Measurements from ENCODE around the gene S100A7A. TPM values are rescaled to one million over a fixed set of nuclear protein-coding genes. Genes with fewer than 3 reads are reported as not detected.
"Not testable (repeated sequence)": the region's sequence is repeated elsewhere in the genome, so short reads cannot be mapped to it uniquely, and the experiment has no call there.

The S100A7A gene
- polyA plus RNA-seq, 3 donors: not detected

GRCh38 chr1:153447498-153448170 is 31.3 kb downstream of the S100A7A start:
- no peak for DNase-seq (ENCODE audit: low read depth in 3 of 3, low spot score in 2 of 3)

- not testable (repeated sequence) for DNase-seq (ENCODE audit: low read depth in 3 of 3, low spot score in 2 of 3)
These were observed 32.5 kb downstream of the S100A7A start for GRCh38 chr1:153448851-153449250.

- DNase-seq (ENCODE audit: low read depth in 3 of 3, low spot score in 2 of 3): no peak
These were observed 40.1 kb downstream of the S100A7A start for GRCh38 chr1:153456396-153456795.

- no peak for DNase-seq (ENCODE audit: low read depth in 3 of 3, low spot score in 2 of 3)
These were observed 43.3 kb downstream of the S100A7A start for GRCh38 chr1:153459655-153460054.

- DNase-seq (ENCODE audit: low read depth in 3 of 3, low spot score in 2 of 3): no peak
These were observed 44.2 kb downstream of the S100A7A start, which contains the start of gene S100A7 for GRCh38 chr1:153460551-153460950. S100A7 (minus strand) TSS chr1:153460651; CDS start chr1:153459013, 1,638 bp downstream.

GRCh38 chr1:153462741-153463140 is 46.4 kb downstream of the S100A7A start:
- not testable (repeated sequence) for DNase-seq (ENCODE audit: low read depth in 3 of 3, low spot score in 2 of 3)

- no peak for DNase-seq (ENCODE audit: low read depth in 3 of 3, low spot score in 2 of 3)
These were observed 49.7 kb downstream of the S100A7A start for GRCh38 chr1:153465811-153466636.

- no peak for DNase-seq (ENCODE audit: low read depth in 3 of 3, low spot score in 2 of 3)
These were observed 50.6 kb downstream of the S100A7A start for GRCh38 chr1:153466908-153467307.

GRCh38 chr1:153470707-153471106 is 54.4 kb downstream of the S100A7A start:
- no peak for DNase-seq (ENCODE audit: low read depth in 3 of 3, low spot score in 2 of 3)

Other genes starting within 250 kb of the S100A7A start
- not detected for gene LELP1, start 213.1 kb upstream of the S100A7A start, polyA plus RNA-seq (ENCODE audit: insufficient read length in 3 of 3)
- gene PRR9, start 198.9 kb upstream of the S100A7A start, polyA plus RNA-seq (ENCODE audit: insufficient read length in 3 of 3): not detected
- gene LORICRIN, start 156.8 kb upstream of the S100A7A start, polyA plus RNA-seq (ENCODE audit: insufficient read length in 3 of 3): not detected
- not detected for gene PGLYRP3, start 103.6 kb upstream of the S100A7A start, polyA plus RNA-seq (ENCODE audit: insufficient read length in 3 of 3)
- not detected for gene PGLYRP4, start 67.7 kb upstream of the S100A7A start, polyA plus RNA-seq (ENCODE audit: insufficient read length in 3 of 3)
- 10 to 100 TPM in 2 of 3 donors, 1 to 10 TPM in 1; 8.7 to 22.1 (median 16.1) TPM for gene S100A9, start 58.7 kb upstream of the S100A7A start, polyA plus RNA-seq (ENCODE audit: insufficient read length in 3 of 3)
- gene S100A12, start 40.9 kb upstream of the S100A7A start, polyA plus RNA-seq (ENCODE audit: insufficient read length in 3 of 3): 1 to 10 TPM in 2 of 3 donors, under 1 TPM in 1; 0.64 to 3.9 (median 1.8) TPM
- gene S100A8, start 25.4 kb upstream of the S100A7A start, polyA plus RNA-seq (ENCODE audit: insufficient read length in 3 of 3): 10 to 100 TPM in 2 of 3 donors, 1 to 10 TPM in 1; 4.1 to 21.5 (median 14.9) TPM
- gene S100A7, start 44.1 kb downstream of the S100A7A start, polyA plus RNA-seq (ENCODE audit: insufficient read length in 3 of 3): under 1 TPM in 2 of 3 donors, not detected in 1; 0.92 to 0.97 TPM
- gene S100A6, start 119.5 kb downstream of the S100A7A start, polyA plus RNA-seq (ENCODE audit: insufficient read length in 3 of 3): 100 to 1,000 TPM; 183 to 288 (median 211) TPM
- gene S100A5, start 124.4 kb downstream of the S100A7A start, polyA plus RNA-seq (ENCODE audit: insufficient read length in 3 of 3): 1 to 10 TPM; 1.1 to 1.7 (median 1.2) TPM
- gene S100A4, start 129.3 kb downstream of the S100A7A start, polyA plus RNA-seq (ENCODE audit: insufficient read length in 3 of 3): 10 to 100 TPM; 34.4 to 58.9 (median 39.4) TPM
- under 1 TPM in 1 of 3 donors, not detected in 2; 0.35 TPM for gene S100A3, start 132.7 kb downstream of the S100A7A start, polyA plus RNA-seq (ENCODE audit: insufficient read length in 3 of 3)
- gene S100A2, start 149.3 kb downstream of the S100A7A start, polyA plus RNA-seq (ENCODE audit: insufficient read length in 3 of 3): 1 to 10 TPM; 5.0 to 9.6 (median 9.2) TPM
- 100 to 1,000 TPM; 100 to 112 (median 101) TPM for gene S100A16, start 196.6 kb downstream of the S100A7A start, polyA plus RNA-seq (ENCODE audit: insufficient read length in 3 of 3)
- 10 to 100 TPM; 20.9 to 28.6 (median 21.1) TPM for gene S100A14, start 199.8 kb downstream of the S100A7A start, polyA plus RNA-seq (ENCODE audit: insufficient read length in 3 of 3)
- gene S100A13, start 211.0 kb downstream of the S100A7A start, polyA plus RNA-seq (ENCODE audit: insufficient read length in 3 of 3): 100 to 1,000 TPM; 155 to 174 (median 166) TPM
- 10 to 100 TPM; 21.8 to 48.2 (median 21.9) TPM for gene S100A1, start 211.9 kb downstream of the S100A7A start, polyA plus RNA-seq (ENCODE audit: insufficient read length in 3 of 3)
- gene CHTOP, start 217.5 kb downstream of the S100A7A start, polyA plus RNA-seq (ENCODE audit: insufficient read length in 3 of 3): 100 to 1,000 TPM; 117 to 119 (median 117) TPM
- gene SNAPIN, start 242.2 kb downstream of the S100A7A start, polyA plus RNA-seq (ENCODE audit: insufficient read length in 3 of 3): 10 to 100 TPM; 53.7 to 58.9 (median 56.6) TPM